CD4-positive, alpha-beta T cell treated with Interleukin-6 at 100 ng/mL for 8 hours (primary cell): ENCODE results near the gene JMJD4.
A peak's percentile ranks its signal among the peaks of the same experiment; 100 is the strongest.

Source experiments
- DNase-seq: peaks from one replicate; pipeline ENCODE4 v3.0.0-alpha.2; 2020; ENCODE audit warnings: mixed read lengths, low spot score

Gene JMJD4

GRCh38 chr1:227768640-227769039, 33.5 kb upstream of the JMJD4 start:
- DNase-seq = no peak

- no peak for DNase-seq
These were observed 33.0 kb upstream of the JMJD4 start for GRCh38 chr1:227768125-227768439.

- no peak for DNase-seq
These were observed 32.5 kb upstream of the JMJD4 start for GRCh38 chr1:227767401-227768124.

GRCh38 chr1:227766653-227767277, 31.7 kb upstream of the JMJD4 start:
- no peak for DNase-seq

GRCh38 chr1:227766015-227766634, 31.0 kb upstream of the JMJD4 start:
- peak; percentile 86 for DNase-seq

- DNase-seq = no peak
These were observed 30.3 kb upstream of the JMJD4 start for GRCh38 chr1:227765261-227766014.

- no peak for DNase-seq
These were observed 28.9 kb upstream of the JMJD4 start for GRCh38 chr1:227764019-227764391.

GRCh38 chr1:227763246-227764018, 28.3 kb upstream of the JMJD4 start:
- no peak for DNase-seq

GRCh38 chr1:227762231-227762911, 27.3 kb upstream of the JMJD4 start:
- peak; percentile 89 for DNase-seq

GRCh38 chr1:227761621-227762230, 26.6 kb upstream of the JMJD4 start:
- no peak for DNase-seq

GRCh38 chr1:227760377-227760776, 25.3 kb upstream of the JMJD4 start:
- no peak for DNase-seq

GRCh38 chr1:227759341-227760300, 24.5 kb upstream of the JMJD4 start:
- no peak for DNase-seq

GRCh38 chr1:227758366-227758765, 23.3 kb upstream of the JMJD4 start:
- no peak for DNase-seq

- no peak for DNase-seq
These were observed 22.7 kb upstream of the JMJD4 start for GRCh38 chr1:227757781-227758180.

- no peak for DNase-seq
These were observed 21.3 kb upstream of the JMJD4 start for GRCh38 chr1:227756172-227756959.

- no peak for DNase-seq
These were observed 19.9 kb upstream of the JMJD4 start for GRCh38 chr1:227754958-227755357.

- DNase-seq = no peak
These were observed 19.1 kb upstream of the JMJD4 start for GRCh38 chr1:227753999-227754711.
